Prostate gland (tissue), 2 donors: Measurements from ENCODE around the gene GALP. TPM values are rescaled to one million over a fixed set of nuclear protein-coding genes. Genes with fewer than 3 reads are reported as not detected.

Experiments
- DNase-seq: peaks from one replicate; pipeline ENCODE4 v3.0.0-alpha.2; 2019; ENCODE audit warnings: low spot score
- H3K27ac ChIP-seq, 2 donors: fragments of 200-600 bp; sonication (generic); 2 replicates each; pipeline ENCODE4 v1.5.1; 2017 to 2019
- H3K27me3 ChIP-seq: fragments of 200-600 bp; sonication (generic); replicated peaks from 2 replicates; pipeline ENCODE4 v1.5.1; 2019; ENCODE audit not compliant: insufficient read depth
- H3K36me3 ChIP-seq, 2 donors: fragments of 200-600 bp; sonication (generic); 1 replicate in 1 of 2; 2 replicates in 1 of 2; pipeline versions ENCODE4 v1.5.1 to v1.8.1; 2017 to 2019
- H3K4me1 ChIP-seq: fragments of 200-600 bp; sonication (generic); replicated peaks from 2 replicates; pipeline ENCODE4 v1.5.1; 2019
- H3K4me3 ChIP-seq, 2 donors: fragments of 200-600 bp; sonication (generic); 2 replicates each; pipeline ENCODE4 v1.5.1; 2017 to 2019
- H3K9me3 ChIP-seq: fragments of 200-600 bp; sonication (generic); 2 replicates; pipeline ENCODE4 v1.5.1; 2017
- POLR2A ChIP-seq: fragments of 450-650 bp; IDR thresholded peaks from one replicate; pipeline ENCODE4 v1.6.1; 2016; ENCODE audit warnings: antibody characterized with exemption, mild to moderate bottlenecking
- POLR2AphosphoS5 ChIP-seq: sonication (generic); formaldehyde crosslinking; IDR thresholded peaks from one replicate; pipeline ENCODE4 v1.6.1; 2017; ENCODE audit warnings: antibody characterized with exemption
- WGBS: methylation state at CpG from one replicate; pipeline ENCODE4 v1.1.5; 2018; 5-methylcytosine and 5-hydroxymethylcytosine counted together
- intact Hi-C: fragments of 100-400 bp; cut with DNase I; formaldehyde crosslinking; loops from one replicate; pipeline ENCODE4 v1.14.2; 2022
- total RNA-seq, 2 donors: library from RNA; depleted of rRNA; stranded (reverse); fragments of >200 nt; gene quantifications; one replicate each; pipeline ENCODE4 v1.1.0, GENCODE V29; 2016
- TF ChIP-seq, protein P1 (sequence below), 4 experiments: fragments of 200-600 bp in 2 of 4; fragments of 450-650 bp in 2 of 4; sonication (generic) in 2 of 4; IDR thresholded peaks; 1 replicate in 3 of 4; 2 replicates in 1 of 4; pipeline ENCODE4 v1.5.1; 2016 to 2019; ENCODE audit warnings: antibody characterized with exemption in 4 of 4, mild to moderate bottlenecking in 2 of 4, moderate library complexity in 2 of 4

The GALP gene
- total RNA-seq, 2 donors from 2014 or later = not detected

GRCh38 chr19:56142897-56143434, 32.8 kb upstream of the GALP start:
- peaks cover 19% of the 10 kb centered on the region for H3K4me1 ChIP-seq
- H3K27me3 ChIP-seq = no peaks in the 10 kb centered on the region
- no peaks in the 10 kb centered on the region for H3K36me3 ChIP-seq
- H3K4me3 ChIP-seq = peak overlapping the region in 1 of 2 donors; percentile 57
- 77% methylated on average over 4 of the region's 4 CpGs for WGBS
- H3K9me3 ChIP-seq = no peaks in the 10 kb centered on the region
- no peak for DNase-seq
- intact Hi-C loops = no loop called here
- no peak for TF ChIP-seq POLR2AphosphoS5
- no peak for TF ChIP-seq POLR2A
- TF ChIP-seq, protein P1, sequence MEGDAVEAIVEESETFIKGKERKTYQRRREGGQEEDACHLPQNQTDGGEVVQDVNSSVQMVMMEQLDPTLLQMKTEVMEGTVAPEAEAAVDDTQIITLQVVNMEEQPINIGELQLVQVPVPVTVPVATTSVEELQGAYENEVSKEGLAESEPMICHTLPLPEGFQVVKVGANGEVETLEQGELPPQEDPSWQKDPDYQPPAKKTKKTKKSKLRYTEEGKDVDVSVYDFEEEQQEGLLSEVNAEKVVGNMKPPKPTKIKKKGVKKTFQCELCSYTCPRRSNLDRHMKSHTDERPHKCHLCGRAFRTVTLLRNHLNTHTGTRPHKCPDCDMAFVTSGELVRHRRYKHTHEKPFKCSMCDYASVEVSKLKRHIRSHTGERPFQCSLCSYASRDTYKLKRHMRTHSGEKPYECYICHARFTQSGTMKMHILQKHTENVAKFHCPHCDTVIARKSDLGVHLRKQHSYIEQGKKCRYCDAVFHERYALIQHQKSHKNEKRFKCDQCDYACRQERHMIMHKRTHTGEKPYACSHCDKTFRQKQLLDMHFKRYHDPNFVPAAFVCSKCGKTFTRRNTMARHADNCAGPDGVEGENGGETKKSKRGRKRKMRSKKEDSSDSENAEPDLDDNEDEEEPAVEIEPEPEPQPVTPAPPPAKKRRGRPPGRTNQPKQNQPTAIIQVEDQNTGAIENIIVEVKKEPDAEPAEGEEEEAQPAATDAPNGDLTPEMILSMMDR (IDR thresholded peaks at IDR 0.05) = no peak
- peak overlapping the region; percentile 91 to 96 for H3K27ac ChIP-seq

DNA sequence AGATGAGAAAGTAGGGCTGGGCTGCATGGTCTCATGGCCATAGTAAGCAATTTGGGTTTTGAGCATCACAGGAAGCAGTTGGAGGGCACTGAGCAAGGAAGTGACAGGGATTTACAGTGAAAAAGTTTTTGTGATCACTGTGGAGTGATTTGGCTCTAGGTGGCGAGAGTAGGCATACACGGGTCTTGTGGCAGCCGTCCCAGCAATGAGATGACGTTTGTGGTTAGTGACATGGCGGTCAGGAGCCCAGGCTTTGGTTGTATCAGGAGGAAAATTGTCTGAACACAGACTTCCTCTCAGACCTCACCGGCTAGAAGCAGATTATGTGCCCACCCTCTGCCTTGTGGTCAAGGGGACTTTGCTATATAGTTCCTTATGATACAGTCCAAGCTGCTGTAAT, 31.4 kb upstream of the GALP start:
- no peak for DNase-seq
- intact Hi-C loops = no loop called here
- H3K27ac ChIP-seq = no peak overlapping the region
- 57% methylated on average over 6 of the region's 6 CpGs for WGBS
- no peaks in the 10 kb centered on the region for H3K27me3 ChIP-seq
- TF ChIP-seq, protein P1 (IDR thresholded peaks at IDR 0.05) = no peak
- TF ChIP-seq POLR2A (no peak), POLR2AphosphoS5 (no peak)
- no peaks in the 10 kb centered on the region for H3K9me3 ChIP-seq
- H3K36me3 ChIP-seq = no peaks in the 10 kb centered on the region
- H3K4me3 ChIP-seq = no peak overlapping the region
- H3K4me1 ChIP-seq = peaks cover 19% of the 10 kb centered on the region

GRCh38 chr19:56144831-56145230, 31.0 kb upstream of the GALP start:
- no peaks in the 10 kb centered on the region for H3K27me3 ChIP-seq
- no peaks in the 10 kb centered on the region for H3K9me3 ChIP-seq
- H3K36me3 ChIP-seq = no peaks in the 10 kb centered on the region
- no peak overlapping the region for H3K27ac ChIP-seq
- H3K4me1 ChIP-seq = peaks cover 19% of the 10 kb centered on the region
- 92% methylated on average over 12 of the region's 12 CpGs for WGBS
- intact Hi-C loops = no loop called here
- TF ChIP-seq POLR2AphosphoS5 = no peak
- TF ChIP-seq, protein P1 (IDR thresholded peaks at IDR 0.05) = no peak
- H3K4me3 ChIP-seq = no peak overlapping the region
- no peak for DNase-seq

DNA sequence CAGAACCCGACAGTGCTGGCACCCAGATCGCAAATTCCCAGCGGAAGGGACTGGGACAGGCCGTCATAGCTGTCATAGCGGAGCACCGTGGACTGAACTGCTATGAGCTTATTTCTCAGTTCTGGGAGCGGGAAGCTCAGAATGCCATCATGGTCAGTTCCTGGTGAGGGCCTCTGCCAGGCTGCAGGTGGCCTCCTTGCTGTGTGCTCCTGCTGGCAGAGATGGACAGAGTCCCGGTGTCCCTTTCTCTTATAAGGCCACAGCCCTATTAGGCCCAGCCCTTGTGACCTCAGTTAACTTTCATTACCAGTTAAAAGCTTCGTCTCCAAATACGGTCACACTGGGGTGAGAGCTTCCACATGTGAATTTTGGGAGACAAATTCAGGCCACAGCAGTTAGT, 30.1 kb upstream of the GALP start:
- intact Hi-C loops = no loop called here
- peaks cover 19% of the 10 kb centered on the region for H3K4me1 ChIP-seq
- TF ChIP-seq POLR2A (no peak), POLR2AphosphoS5 (no peak)
- TF ChIP-seq, protein P1 (IDR thresholded peaks at IDR 0.05) = no peak
- no peak for DNase-seq
- no peak overlapping the region for H3K4me3 ChIP-seq
- peak overlapping the region in 1 of 2 donors; percentile 30 for H3K27ac ChIP-seq
- no peaks in the 10 kb centered on the region for H3K27me3 ChIP-seq
- no peaks in the 10 kb centered on the region for H3K36me3 ChIP-seq
- WGBS = 86% methylated on average over 10 of the region's 10 CpGs
- no peaks in the 10 kb centered on the region for H3K9me3 ChIP-seq

DNA sequence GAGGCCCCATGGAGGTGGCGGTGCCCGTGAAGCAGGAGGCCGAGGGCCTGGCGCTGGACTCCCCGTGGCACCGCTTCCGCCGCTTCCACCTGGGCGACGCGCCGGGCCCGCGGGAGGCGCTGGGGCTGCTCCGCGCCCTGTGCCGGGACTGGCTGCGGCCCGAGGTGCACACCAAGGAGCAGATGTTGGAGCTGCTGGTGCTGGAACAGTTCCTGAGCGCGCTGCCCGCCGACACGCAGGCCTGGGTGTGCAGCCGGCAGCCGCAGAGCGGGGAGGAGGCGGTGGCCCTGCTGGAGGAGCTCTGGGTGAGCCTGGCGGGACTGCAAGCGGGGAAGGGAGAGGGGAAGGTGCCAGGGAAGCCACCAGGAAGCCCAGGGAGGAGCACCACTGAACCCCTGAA, 28.9 kb upstream of the GALP start:
- H3K27me3 ChIP-seq = no peaks in the 10 kb centered on the region
- no peaks in the 10 kb centered on the region for H3K9me3 ChIP-seq
- H3K4me3 ChIP-seq = no peak overlapping the region
- TF ChIP-seq, protein P1 (IDR thresholded peaks at IDR 0.05) = no peak
- TF ChIP-seq POLR2AphosphoS5 (no peak), POLR2A (no peak)
- H3K27ac ChIP-seq = no peak overlapping the region
- H3K36me3 ChIP-seq = no peaks in the 10 kb centered on the region
- DNase-seq = no peak
- intact Hi-C loops = no loop called here
- 93% methylated on average over 26 of the region's 31 CpGs for WGBS
- H3K4me1 ChIP-seq = peaks cover 17% of the 10 kb centered on the region
